ENCODE data around the gene C11orf68. TPM values are rescaled to one million over a fixed set of nuclear protein-coding genes. Genes with fewer than 3 reads are reported as not detected.

Gene C11orf68
- total and polyA plus RNA-seq, 9 of the 15 experiments (the other 6 are each of a cell fraction or from before 2014, with no cell fraction given), result 3.6 to 35.9 (median 12.8) TPM

GRCh38 chr11:65871811-65872548 lies 46.9 kb downstream of the C11orf68 start:
- H3K4me3 ChIP-seq, result no peak overlapping the region
- no peak for ATAC-seq
- no peaks in the 10 kb centered on the region for H3K9me1 ChIP-seq (ENCODE audit: control insufficient read depth, insufficient read depth, low read length)
- H3K9me3 ChIP-seq (replicated peaks; ENCODE audit: control insufficient read depth, insufficient read depth, low read depth, low read length), result no peaks in the 10 kb centered on the region
- peaks cover 14% of the 10 kb centered on the region; the same call in 2 of the 3 replicates for H3K36me3 ChIP-seq (ENCODE audit: control insufficient read depth, insufficient read depth, low read length)
- BruUV-seq (replicated peaks), result no TSS peak
- peaks cover 22 to 55% of the 10 kb centered on the region in 2 experiments for H3K4me1 ChIP-seq (replicated peaks in 1 of 2; ENCODE audit: control insufficient read depth in 2 of 2, insufficient read depth in 2 of 2, low read length in 2 of 2)
- H3K79me2 ChIP-seq (ENCODE audit: control insufficient read depth, insufficient read depth, low read length), result no peaks in the 10 kb centered on the region
- no peak overlapping the region for H2AFZ ChIP-seq (ENCODE audit: low read depth, low read length)
- in situ Hi-C loops (cut with MboI) (no loop called here), intact Hi-C loops (cut with micrococcal nuclease) (no loop called here)
- H3K4me2 ChIP-seq (ENCODE audit: insufficient read depth, low read length), result no peak overlapping the region
- DNase-seq (ENCODE audit: extremely low read depth in 1 of 4, low spot score in 3 of 4), result no peak
- no peaks in the 10 kb centered on the region for H3K27me3 ChIP-seq (ENCODE audit: control insufficient read depth in 2 of 2, insufficient read depth in 2 of 2, low read length in 2 of 2)
- WGBS (ENCODE audit: insufficient coverage, low coverage, missing lambda C conversion rate), result 72% methylated on average over 15 of the region's 26 CpGs
- ChIA-PET POLR2A (interaction anchor here (0.5 to 8.2 kb wide), 12 partner anchors 9 to 219 kb away, joined by 3 to 151 read pairs (median 3); partner anchors contain the start of genes CCDC85B, CFL1, CTSW and FIBP), CTCF (ENCODE audit: low intra/inter-chr PET ratio) (no interaction called here)
- peak overlapping the region; percentile 22; the same call in 1 of the 3 replicates for H3K27ac ChIP-seq (ENCODE audit: extremely low read depth, low read depth, low read length)
- peak overlapping the region in 1 of 2 experiments; percentile 81; a peak in 2 of 4 replicates for H3K9ac ChIP-seq (ENCODE audit: insufficient read depth in 1 of 2, low read depth in 2 of 2, low read length in 2 of 2)
- no peak for FAIRE-seq
- TF ChIP-seq ATF2 (CRISPR knock-in tag; IDR thresholded peaks at IDR 0.05) (no peak), ZNF398 (CRISPR knock-in tag; IDR thresholded peaks at IDR 0.05) (no peak), POLR2G (IDR thresholded peaks at IDR 0.05; ENCODE audit: low read depth, low read length) (peak; percentile 48), SNRNP70 (optimal IDR thresholded peaks at IDR 0.05; ENCODE audit: low read depth, low read length) (no peak)
- H4K20me1 ChIP-seq (replicated peaks; ENCODE audit: control insufficient read depth, insufficient read depth, low read length), result no peaks in the 10 kb centered on the region
